Neuronal stem cell (in vitro differentiated cells): ENCODE measurements around the gene PCDH8.

ENCODE experiments used
- DNase-seq: peaks from one replicate; pipeline ENCODE4 v3.0.0-alpha.2; 2013; ENCODE audit warnings: low spot score
- H2AFZ ChIP-seq: one replicate; pipeline ENCODE4 v1.6.1; 2013; ENCODE audit warnings: mild to moderate bottlenecking, low read length, inconsistent platforms
- H2AK5ac ChIP-seq: 2 replicates; pipeline ENCODE4 v1.6.1; 2013; ENCODE audit warnings: low read depth, mild to moderate bottlenecking, inconsistent platforms, low read length, moderate library complexity, mixed read lengths
- H2BK120ac ChIP-seq: 2 replicates; pipeline ENCODE4 v1.6.1; 2013; ENCODE audit warnings: low read depth, mild to moderate bottlenecking, inconsistent platforms, low read length, moderate library complexity, mixed read lengths
- H2BK12ac ChIP-seq: one replicate; pipeline ENCODE4 v1.6.1; 2013; ENCODE audit warnings: low read length, inconsistent platforms
- H2BK15ac ChIP-seq: 2 replicates; pipeline ENCODE4 v1.6.1; 2013; ENCODE audit warnings: mild to moderate bottlenecking, low read length, inconsistent platforms, mixed read lengths
- H2BK5ac ChIP-seq: one replicate; pipeline ENCODE4 v1.6.1; 2013; ENCODE audit warnings: inconsistent platforms, mild to moderate bottlenecking, low read length, moderate library complexity
- H3K14ac ChIP-seq: one replicate; pipeline ENCODE4 v1.6.1; 2013; ENCODE audit warnings: low read length, inconsistent platforms
- H3K18ac ChIP-seq: 2 replicates; pipeline ENCODE4 v1.6.1; 2013; ENCODE audit warnings: low read length, inconsistent platforms
- H3K23ac ChIP-seq: 2 replicates; pipeline ENCODE4 v1.6.1; 2013; ENCODE audit warnings: low read depth, mild to moderate bottlenecking, mixed read lengths, low read length, inconsistent platforms; ENCODE audit not compliant: poor library complexity
- H3K27ac ChIP-seq: replicated peaks from 3 replicates; pipeline ENCODE4 v1.5.1; 2013; ENCODE audit warnings: low read length, inconsistent platforms
- H3K27me3 ChIP-seq, 3 experiments: 2 replicates each; pipeline ENCODE4 v1.6.1; 2013; ENCODE audit warnings: low read length in 3 of 3, mild to moderate bottlenecking in 2 of 3, inconsistent platforms in 1 of 3, low read depth in 1 of 3, mixed read lengths in 1 of 3, moderate library complexity in 1 of 3; ENCODE audit not compliant: control insufficient read depth in 3 of 3, insufficient read depth in 3 of 3
- H3K36me3 ChIP-seq, 2 donors: replicated peaks in 1 of 2; 2 replicates each; pipeline ENCODE4 v1.6.1; 2013; ENCODE audit warnings: low read length in 2 of 2; ENCODE audit not compliant: control insufficient read depth in 2 of 2, insufficient read depth in 2 of 2
- H3K4ac ChIP-seq: 2 replicates; pipeline ENCODE4 v1.6.1; 2013; ENCODE audit warnings: inconsistent platforms, mild to moderate bottlenecking, low read length, moderate library complexity
- H3K4me1 ChIP-seq, 2 donors: 1 replicate in 1 of 2; 2 replicates in 1 of 2; pipeline ENCODE4 v1.6.1; 2013; ENCODE audit warnings: low read length in 2 of 2, low read depth in 1 of 2; ENCODE audit not compliant: control insufficient read depth in 2 of 2, insufficient read depth in 1 of 2
- H3K4me2 ChIP-seq: one replicate; pipeline ENCODE4 v1.6.1; 2013; ENCODE audit warnings: mild to moderate bottlenecking, low read length, inconsistent platforms; ENCODE audit not compliant: insufficient read depth, poor library complexity, severe bottlenecking
- H3K4me3 ChIP-seq, 2 donors: 2 replicates each; pipeline ENCODE4 v1.5.1; 2013; ENCODE audit warnings: low read length in 2 of 2, mild to moderate bottlenecking in 2 of 2, inconsistent platforms in 1 of 2, moderate library complexity in 1 of 2
- H3K79me1 ChIP-seq: one replicate; pipeline ENCODE4 v1.6.1; 2013; ENCODE audit warnings: low read depth, mild to moderate bottlenecking, inconsistent platforms, low read length, moderate library complexity
- H3K9ac ChIP-seq: one replicate; pipeline ENCODE4 v1.6.1; 2013; ENCODE audit warnings: mild to moderate bottlenecking, low read depth, low read length, inconsistent platforms; ENCODE audit not compliant: poor library complexity
- H3K9me3 ChIP-seq, 2 donors: replicated peaks in 1 of 2; 2 replicates each; pipeline versions ENCODE3 to v1.6.1; 2013; ENCODE audit warnings: low read length in 2 of 2, mild to moderate bottlenecking in 2 of 2, inconsistent platforms in 1 of 2, low read depth in 1 of 2, mixed read lengths in 1 of 2, moderate library complexity in 1 of 2; ENCODE audit not compliant: control insufficient read depth in 2 of 2, insufficient read depth in 1 of 2
- H4K8ac ChIP-seq: one replicate; pipeline ENCODE4 v1.6.1; 2013; ENCODE audit warnings: low read depth, mild to moderate bottlenecking, inconsistent platforms, low read length, moderate library complexity
- H4K91ac ChIP-seq: one replicate; pipeline ENCODE4 v1.6.1; 2013; ENCODE audit warnings: low read length, low read depth, mild to moderate bottlenecking, inconsistent platforms; ENCODE audit not compliant: poor library complexity
- WGBS, 2 donors: extraction: QIAGEN DNeasy Blood & Tissue Kit; methylation state at CpG; one replicate each; pipeline ENCODE4 v1.1.7; 2013; ENCODE audit warnings: missing lambda C conversion rate in 2 of 2, mixed read lengths in 1 of 2; ENCODE audit not compliant: insufficient read length in 2 of 2, insufficient replicate concordance in 1 of 2; ENCODE audit errors: extremely low coverage in 2 of 2; 5-methylcytosine and 5-hydroxymethylcytosine counted together

Gene PCDH8

GRCh38 chr13:52847682-52848432 lies 583 bp downstream of the PCDH8 start:
- peak overlapping the region; percentile 59 for H3K14ac ChIP-seq
- peak overlapping the region; percentile 76 for H2AFZ ChIP-seq
- H3K4me1 ChIP-seq = peaks cover 17 to 31% of the 10 kb centered on the region in 2 donors
- DNase-seq = no peak
- H3K27me3 ChIP-seq = peaks cover 0 to 65% (median 29%) of the 10 kb centered on the region in 3 experiments
- no peak overlapping the region for H2BK120ac ChIP-seq
- H3K4me2 ChIP-seq = peak overlapping the region; percentile 85
- no peak overlapping the region for H4K91ac ChIP-seq
- H3K36me3 ChIP-seq = peaks cover 0 to 38% of the 10 kb centered on the region in 2 donors
- peak overlapping the region; percentile 24 to 73 for H3K4me3 ChIP-seq
- H3K23ac ChIP-seq = peak overlapping the region; percentile 95
- peak overlapping the region; percentile 25 for H3K18ac ChIP-seq
- peaks cover 10 to 36% of the 10 kb centered on the region in 2 donors for H3K9me3 ChIP-seq
- no peak overlapping the region for H2BK15ac ChIP-seq
- no CpG with 5 or more reads among the region's 75 CpGs for WGBS, 2 donors
- no peak overlapping the region for H4K8ac ChIP-seq
- H2BK12ac ChIP-seq = peak overlapping the region; percentile 43
- no peak overlapping the region for H3K4ac ChIP-seq
- no peak overlapping the region for H3K27ac ChIP-seq
- H3K79me1 ChIP-seq = no peaks in the 10 kb centered on the region
- H2AK5ac ChIP-seq = peak overlapping the region; percentile 16
- H2BK5ac ChIP-seq = no peak overlapping the region
- H3K9ac ChIP-seq = no peak overlapping the region

- peaks cover 10 to 36% of the 10 kb centered on the region in 2 donors for H3K9me3 ChIP-seq
- H3K4me2 ChIP-seq = peak overlapping the region; percentile 85
- H3K36me3 ChIP-seq = peaks cover 0 to 38% of the 10 kb centered on the region in 2 donors
- H4K8ac ChIP-seq = no peak overlapping the region
- H2BK120ac ChIP-seq = no peak overlapping the region
- H3K9ac ChIP-seq = no peak overlapping the region
- no peak overlapping the region for H2BK12ac ChIP-seq
- H4K91ac ChIP-seq = no peak overlapping the region
- WGBS, 2 donors = no CpG with 5 or more reads among the region's 51 CpGs
- no peak overlapping the region for H2AFZ ChIP-seq
- H2BK15ac ChIP-seq = no peak overlapping the region
- H2BK5ac ChIP-seq = no peak overlapping the region
- H3K4ac ChIP-seq = no peak overlapping the region
- no peak overlapping the region for H3K27ac ChIP-seq
- no peak for DNase-seq
- no peak overlapping the region for H3K14ac ChIP-seq
- H3K4me1 ChIP-seq = peaks cover 15 to 28% of the 10 kb centered on the region in 2 donors
- H3K79me1 ChIP-seq = no peaks in the 10 kb centered on the region
- peak overlapping the region; percentile 95 for H3K23ac ChIP-seq
- H3K4me3 ChIP-seq = peak overlapping the region; percentile 8 to 73
- peaks cover 0 to 61% (median 29%) of the 10 kb centered on the region in 3 experiments for H3K27me3 ChIP-seq
- H3K18ac ChIP-seq = no peak overlapping the region
- no peak overlapping the region for H2AK5ac ChIP-seq
Observed at GRCh38 chr13:52847322-52847681, 1.1 kb downstream of the PCDH8 start.

- peaks cover 0 to 61% (median 29%) of the 10 kb centered on the region in 3 experiments for H3K27me3 ChIP-seq
- WGBS, 2 donors = no CpG with 5 or more reads among the region's 100 CpGs
- H3K4me3 ChIP-seq = peak overlapping the region; percentile 65 to 73
Observed at GRCh38 chr13:52846567-52847321, 1.7 kb downstream of the PCDH8 start.

More at GRCh38 chr13:52846567-52847321, 1.7 kb downstream of the PCDH8 start:
- peaks cover 10 to 36% of the 10 kb centered on the region in 2 donors for H3K9me3 ChIP-seq
- no peak overlapping the region for H2BK12ac ChIP-seq
- no peak overlapping the region for H2AK5ac ChIP-seq
- H3K14ac ChIP-seq = no peak overlapping the region
- H2BK15ac ChIP-seq = no peak overlapping the region
- H2BK120ac ChIP-seq = no peak overlapping the region
- H3K4ac ChIP-seq = no peak overlapping the region
- H3K4me2 ChIP-seq = peak overlapping the region; percentile 85
- peaks cover 0 to 38% of the 10 kb centered on the region in 2 donors for H3K36me3 ChIP-seq
- H2BK5ac ChIP-seq = no peak overlapping the region
- no peaks in the 10 kb centered on the region for H3K79me1 ChIP-seq
- peak overlapping the region; percentile 95 for H3K23ac ChIP-seq
- peaks cover 14 to 24% of the 10 kb centered on the region in 2 donors for H3K4me1 ChIP-seq
- H2AFZ ChIP-seq = no peak overlapping the region
- H3K18ac ChIP-seq = no peak overlapping the region
- H4K8ac ChIP-seq = no peak overlapping the region
- H4K91ac ChIP-seq = no peak overlapping the region
- H3K9ac ChIP-seq = peak overlapping the region; percentile 74
- DNase-seq = peak; percentile 85
- no peak overlapping the region for H3K27ac ChIP-seq
